H9 (cell line): ENCODE data around the gene PRPH2. TPM values are rescaled to one million over a fixed set of nuclear protein-coding genes. Genes with fewer than 3 reads are reported as not detected.

Source experiments
- DNase-seq: peaks from one replicate; pipeline ENCODE4 v3.0.0-alpha.2; 2017
- H2AFZ ChIP-seq: one replicate; pipeline ENCODE4 v1.6.1; 2013; ENCODE audit warnings: mild to moderate bottlenecking, low read length, control low read depth, moderate library complexity
- H2AK5ac ChIP-seq: 2 replicates; pipeline ENCODE4 v1.6.1; 2013; ENCODE audit warnings: low read length, control low read depth, mixed read lengths; ENCODE audit not compliant: insufficient read length
- H2BK120ac ChIP-seq: one replicate; pipeline ENCODE4 v1.6.1; 2013; ENCODE audit warnings: low read depth, mild to moderate bottlenecking, low read length, control low read depth, inconsistent platforms; ENCODE audit not compliant: poor library complexity, severe bottlenecking
- H2BK12ac ChIP-seq: 2 replicates; pipeline ENCODE4 v1.6.1; 2013; ENCODE audit warnings: low read length, control low read depth, mixed read lengths, low read depth; ENCODE audit not compliant: insufficient read length
- H2BK15ac ChIP-seq: 2 replicates; pipeline ENCODE4 v1.6.1; 2013; ENCODE audit warnings: low read depth, low read length, control low read depth
- H2BK20ac ChIP-seq: one replicate; pipeline ENCODE4 v1.6.1; 2013; ENCODE audit warnings: low read depth, mild to moderate bottlenecking, low read length, control low read depth, inconsistent platforms; ENCODE audit not compliant: poor library complexity, severe bottlenecking
- H2BK5ac ChIP-seq: 2 replicates; pipeline ENCODE4 v1.6.1; 2013; ENCODE audit warnings: low read length, control low read depth, mixed read lengths; ENCODE audit not compliant: insufficient read length
- H3K14ac ChIP-seq: 2 replicates; pipeline ENCODE4 v1.6.1; 2013; ENCODE audit warnings: low read length, control low read depth; ENCODE audit not compliant: insufficient read depth
- H3K18ac ChIP-seq: 2 replicates; pipeline ENCODE4 v1.6.1; 2013; ENCODE audit warnings: low read depth, mild to moderate bottlenecking, mixed read lengths, low read length, control low read depth; ENCODE audit not compliant: insufficient read length
- H3K23ac ChIP-seq: 2 replicates; pipeline ENCODE4 v1.6.1; 2013; ENCODE audit warnings: low read length, control low read depth, mixed read lengths, low read depth; ENCODE audit not compliant: insufficient read length
- H3K23me2 ChIP-seq: 2 replicates; pipeline ENCODE4 v1.6.1; 2013; ENCODE audit warnings: low read depth, mild to moderate bottlenecking, mixed read lengths, low read length, control low read depth; ENCODE audit not compliant: insufficient read length, poor library complexity, severe bottlenecking
- H3K27ac ChIP-seq: 2 replicates; pipeline ENCODE4 v1.5.1; 2013; ENCODE audit warnings: low read length, control low read depth, mixed read lengths, low read depth; ENCODE audit not compliant: insufficient read length
- H3K27me3 ChIP-seq: 2 replicates; pipeline ENCODE4 v1.6.1; 2013; ENCODE audit warnings: low read length, control low read depth, inconsistent platforms; ENCODE audit not compliant: insufficient read depth
- H3K4ac ChIP-seq: 2 replicates; pipeline ENCODE4 v1.6.1; 2013; ENCODE audit warnings: low read depth, mild to moderate bottlenecking, control low read depth, inconsistent platforms, low read length, moderate library complexity
- H3K4me1 ChIP-seq: 2 replicates; pipeline ENCODE4 v1.6.1; 2013; ENCODE audit warnings: low read length, control low read depth, inconsistent platforms; ENCODE audit not compliant: insufficient read depth
- H3K4me2 ChIP-seq: 2 replicates; pipeline ENCODE4 v1.6.1; 2013; ENCODE audit warnings: low read length, control low read depth, mixed read lengths; ENCODE audit not compliant: insufficient read length, insufficient read depth
- H3K56ac ChIP-seq: 2 replicates; pipeline ENCODE4 v1.6.1; 2013; ENCODE audit warnings: low read depth, mild to moderate bottlenecking, mixed read lengths, low read length, control low read depth; ENCODE audit not compliant: insufficient read length
- H3K79me1 ChIP-seq: 2 replicates; pipeline ENCODE4 v1.6.1; 2013; ENCODE audit warnings: low read depth, mild to moderate bottlenecking, moderate library complexity, low read length, control low read depth, inconsistent platforms; ENCODE audit not compliant: insufficient read depth, poor library complexity, severe bottlenecking
- H3K79me2 ChIP-seq: 2 replicates; pipeline ENCODE4 v1.6.1; 2013; ENCODE audit warnings: low read length, control low read depth, inconsistent platforms; ENCODE audit not compliant: insufficient read depth
- H3K9ac ChIP-seq: 2 replicates; pipeline ENCODE4 v1.6.1; 2013; ENCODE audit warnings: low read length, control low read depth, mixed read lengths; ENCODE audit not compliant: insufficient read length; ENCODE audit errors: extremely low read depth
- H3K9me3 ChIP-seq: one replicate; pipeline ENCODE4 v1.6.1; 2013; ENCODE audit warnings: low read depth, low read length, inconsistent platforms; ENCODE audit not compliant: control insufficient read depth
- H3T11ph ChIP-seq: one replicate; pipeline ENCODE4 v1.6.1; 2013; ENCODE audit warnings: mild to moderate bottlenecking, low read length, control low read depth, inconsistent platforms
- H4K20me1 ChIP-seq: one replicate; pipeline ENCODE4 v1.6.1; 2013; ENCODE audit not compliant: control insufficient read depth, insufficient read length, insufficient read depth
- H4K5ac ChIP-seq: 2 replicates; pipeline ENCODE4 v1.6.1; 2013; ENCODE audit warnings: low read depth, mild to moderate bottlenecking, mixed read lengths, low read length, control low read depth; ENCODE audit not compliant: insufficient read length
- H4K8ac ChIP-seq: replicated peaks from 2 replicates; pipeline ENCODE4 v1.6.1; 2013; ENCODE audit warnings: low read length, control low read depth, mixed read lengths, low read depth; ENCODE audit not compliant: insufficient read length
- H4K91ac ChIP-seq: 2 replicates; pipeline ENCODE4 v1.6.1; 2013; ENCODE audit warnings: low read depth, mild to moderate bottlenecking, moderate library complexity, mixed read lengths, low read length, control low read depth; ENCODE audit not compliant: insufficient read length
- H3K27ac Mint-ChIP-seq, 3 experiments: 2 replicates in 2 of 3; 3 replicates in 1 of 3; pipeline ENCODE4 v1.8.0; 2020 to 2021; ENCODE audit warnings: mixed read lengths in 3 of 3, mild to moderate bottlenecking in 1 of 3, moderate library complexity in 1 of 3
- H3K27me3 Mint-ChIP-seq: 2 replicates; pipeline ENCODE4 v1.8.0; 2021; ENCODE audit warnings: low read depth, mild to moderate bottlenecking, moderate library complexity, mixed read lengths
- H3K36me3 Mint-ChIP-seq, 3 experiments: 2 replicates in 2 of 3; 3 replicates in 1 of 3; pipeline ENCODE4 v1.8.0; 2020 to 2021; ENCODE audit warnings: low read depth in 3 of 3, mixed read lengths in 3 of 3; ENCODE audit not compliant: insufficient read depth in 1 of 3
- H3K4me1 Mint-ChIP-seq, 2 experiments: 2 replicates each; pipeline ENCODE4 v1.8.0; 2020; ENCODE audit warnings: mixed read lengths in 2 of 2
- H3K4me3 Mint-ChIP-seq, 2 experiments: 2 replicates in 1 of 2; 3 replicates in 1 of 2; pipeline ENCODE4 v1.8.0; 2020 to 2021; ENCODE audit warnings: mild to moderate bottlenecking in 2 of 2, mixed read lengths in 2 of 2, moderate library complexity in 1 of 2
- H3K9me3 Mint-ChIP-seq, 2 experiments: 2 replicates in 1 of 2; 3 replicates in 1 of 2; pipeline ENCODE4 v1.8.0; 2020; ENCODE audit warnings: mild to moderate bottlenecking in 2 of 2, mixed read lengths in 2 of 2, moderate library complexity in 1 of 2
- total RNA-seq: library from RNA; stranded (reverse); gene quantifications from 2 replicates; pipeline ENCODE4 v1.2.1, GENCODE V29; 2021
- TF ChIP-seq, protein P1 (sequence below): fragments of 200-600 bp; sonication (generic); conservative IDR thresholded peaks from 3 replicates; pipeline ENCODE4 v1.8.0; 2021; ENCODE audit warnings: antibody characterized with exemption, mild to moderate bottlenecking

Gene PRPH2
- total RNA-seq, 1 experiment from 2014 or later: 0.31 TPM

DNA sequence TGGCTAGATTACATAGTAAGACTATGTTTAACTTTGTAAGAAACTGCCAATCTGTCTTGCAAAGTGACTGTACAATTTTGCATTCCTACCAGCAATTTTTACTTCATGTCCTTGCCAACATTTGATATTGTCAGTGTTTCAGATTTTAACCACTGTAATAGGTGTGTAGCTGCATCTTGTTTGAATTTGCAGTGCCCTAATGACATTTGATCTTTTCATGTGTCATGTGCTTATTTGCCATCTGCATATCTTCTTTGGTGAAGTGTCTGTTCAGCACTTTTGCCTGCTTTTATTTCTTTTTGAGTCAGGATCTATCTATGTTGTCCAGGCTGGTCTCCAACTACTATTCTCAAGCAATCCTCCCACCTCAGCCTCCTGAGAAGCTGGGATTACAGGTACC is 2.4 kb upstream of the PRPH2 start:
- no peak overlapping the region for H3K4ac ChIP-seq
- H2BK120ac ChIP-seq: no peak overlapping the region
- no peaks in the 10 kb centered on the region for H3K9me3 ChIP-seq
- peaks cover 3 to 7% of the 10 kb centered on the region in 2 experiments for H3K4me1 Mint-ChIP-seq
- H3T11ph ChIP-seq: no peak overlapping the region
- H3K27me3 ChIP-seq: no peaks in the 10 kb centered on the region
- no peak overlapping the region for H4K91ac ChIP-seq
- H4K8ac ChIP-seq: no peak overlapping the region
- H3K56ac ChIP-seq: no peak overlapping the region
- H4K5ac ChIP-seq: no peak overlapping the region
- H3K9me3 Mint-ChIP-seq: no peaks in the 10 kb centered on the region
- DNase-seq: no peak
- no peak overlapping the region for H2BK5ac ChIP-seq
- no peak overlapping the region for H3K23ac ChIP-seq
- H2AK5ac ChIP-seq: no peak overlapping the region
- H3K4me2 ChIP-seq: no peak overlapping the region
- H2BK15ac ChIP-seq: no peak overlapping the region
- TF ChIP-seq, protein P1, sequence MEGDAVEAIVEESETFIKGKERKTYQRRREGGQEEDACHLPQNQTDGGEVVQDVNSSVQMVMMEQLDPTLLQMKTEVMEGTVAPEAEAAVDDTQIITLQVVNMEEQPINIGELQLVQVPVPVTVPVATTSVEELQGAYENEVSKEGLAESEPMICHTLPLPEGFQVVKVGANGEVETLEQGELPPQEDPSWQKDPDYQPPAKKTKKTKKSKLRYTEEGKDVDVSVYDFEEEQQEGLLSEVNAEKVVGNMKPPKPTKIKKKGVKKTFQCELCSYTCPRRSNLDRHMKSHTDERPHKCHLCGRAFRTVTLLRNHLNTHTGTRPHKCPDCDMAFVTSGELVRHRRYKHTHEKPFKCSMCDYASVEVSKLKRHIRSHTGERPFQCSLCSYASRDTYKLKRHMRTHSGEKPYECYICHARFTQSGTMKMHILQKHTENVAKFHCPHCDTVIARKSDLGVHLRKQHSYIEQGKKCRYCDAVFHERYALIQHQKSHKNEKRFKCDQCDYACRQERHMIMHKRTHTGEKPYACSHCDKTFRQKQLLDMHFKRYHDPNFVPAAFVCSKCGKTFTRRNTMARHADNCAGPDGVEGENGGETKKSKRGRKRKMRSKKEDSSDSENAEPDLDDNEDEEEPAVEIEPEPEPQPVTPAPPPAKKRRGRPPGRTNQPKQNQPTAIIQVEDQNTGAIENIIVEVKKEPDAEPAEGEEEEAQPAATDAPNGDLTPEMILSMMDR: no peak
- no peak overlapping the region for H3K4me3 Mint-ChIP-seq
- H3K79me2 ChIP-seq: no peaks in the 10 kb centered on the region
- H3K27ac ChIP-seq: no peak overlapping the region
- H2BK12ac ChIP-seq: no peak overlapping the region
- no peak overlapping the region for H3K18ac ChIP-seq
- H3K79me1 ChIP-seq: no peaks in the 10 kb centered on the region
- H3K9ac ChIP-seq: no peak overlapping the region
- peaks cover 11% of the 10 kb centered on the region for H3K27me3 Mint-ChIP-seq
- H2AFZ ChIP-seq: no peak overlapping the region
- no peaks in the 10 kb centered on the region for H3K23me2 ChIP-seq
- no peaks in the 10 kb centered on the region for H3K36me3 Mint-ChIP-seq
- no peak overlapping the region for H2BK20ac ChIP-seq
- H4K20me1 ChIP-seq: no peaks in the 10 kb centered on the region
- no peak overlapping the region for H3K27ac Mint-ChIP-seq
- H3K4me1 ChIP-seq: no peaks in the 10 kb centered on the region
- no peak overlapping the region for H3K14ac ChIP-seq
